ENCODE measurements around the gene RPS24. TPM values are rescaled to one million over a fixed set of nuclear protein-coding genes. Genes with fewer than 3 reads are reported as not detected.

RPS24 gene
- total RNA-seq, 2 donors from 2014 or later, result 1,428 to 1,609 TPM

DNA sequence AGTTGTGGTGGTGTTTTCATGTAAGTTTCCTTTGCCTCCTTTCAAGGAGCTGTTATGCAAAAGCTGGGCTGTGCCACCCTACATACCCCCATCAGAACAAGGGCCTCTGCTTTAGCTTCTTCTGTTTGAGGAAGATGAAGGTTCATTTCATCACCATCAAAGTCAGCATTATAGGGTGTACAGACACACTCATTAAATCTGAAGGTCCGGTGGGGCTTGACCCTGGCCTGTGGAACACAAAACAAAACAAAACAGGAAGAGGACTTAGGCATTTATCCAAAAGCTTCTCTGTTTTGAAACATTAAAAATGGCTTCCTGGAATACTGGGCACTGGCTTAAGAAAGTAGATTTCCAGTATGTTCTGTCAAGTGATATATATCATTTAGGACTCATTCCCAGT lies 20.1 kb upstream of the RPS24 start:
- Histone ChIP-seq H3K9me3 (no peaks in the 10 kb centered on the region), H3K27ac (no peak overlapping the region), H3K4me3 (no peak overlapping the region), H3K27me3 (no peaks in the 10 kb centered on the region), H3K36me3 (replicated peaks in 1 of 2; ENCODE audit: insufficient read depth in 1 of 2, low read depth in 2 of 2) (peaks cover 11 to 46% of the 10 kb centered on the region in 2 donors), H3K4me1 (no peaks in the 10 kb centered on the region)
- intact Hi-C loops (cut with DNase I), result no loop called here
- WGBS, 2 donors, result 79 to 81% methylated on average over 1 of the region's 1 CpG
- ATAC-seq (no peak), DNase-seq (no peak)
- TF ChIP-seq, protein P1, sequence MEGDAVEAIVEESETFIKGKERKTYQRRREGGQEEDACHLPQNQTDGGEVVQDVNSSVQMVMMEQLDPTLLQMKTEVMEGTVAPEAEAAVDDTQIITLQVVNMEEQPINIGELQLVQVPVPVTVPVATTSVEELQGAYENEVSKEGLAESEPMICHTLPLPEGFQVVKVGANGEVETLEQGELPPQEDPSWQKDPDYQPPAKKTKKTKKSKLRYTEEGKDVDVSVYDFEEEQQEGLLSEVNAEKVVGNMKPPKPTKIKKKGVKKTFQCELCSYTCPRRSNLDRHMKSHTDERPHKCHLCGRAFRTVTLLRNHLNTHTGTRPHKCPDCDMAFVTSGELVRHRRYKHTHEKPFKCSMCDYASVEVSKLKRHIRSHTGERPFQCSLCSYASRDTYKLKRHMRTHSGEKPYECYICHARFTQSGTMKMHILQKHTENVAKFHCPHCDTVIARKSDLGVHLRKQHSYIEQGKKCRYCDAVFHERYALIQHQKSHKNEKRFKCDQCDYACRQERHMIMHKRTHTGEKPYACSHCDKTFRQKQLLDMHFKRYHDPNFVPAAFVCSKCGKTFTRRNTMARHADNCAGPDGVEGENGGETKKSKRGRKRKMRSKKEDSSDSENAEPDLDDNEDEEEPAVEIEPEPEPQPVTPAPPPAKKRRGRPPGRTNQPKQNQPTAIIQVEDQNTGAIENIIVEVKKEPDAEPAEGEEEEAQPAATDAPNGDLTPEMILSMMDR (IDR thresholded peaks at IDR 0.05), result no peak
- no peak for TF ChIP-seq POLR2A (IDR thresholded peaks at IDR 0.05)

DNA sequence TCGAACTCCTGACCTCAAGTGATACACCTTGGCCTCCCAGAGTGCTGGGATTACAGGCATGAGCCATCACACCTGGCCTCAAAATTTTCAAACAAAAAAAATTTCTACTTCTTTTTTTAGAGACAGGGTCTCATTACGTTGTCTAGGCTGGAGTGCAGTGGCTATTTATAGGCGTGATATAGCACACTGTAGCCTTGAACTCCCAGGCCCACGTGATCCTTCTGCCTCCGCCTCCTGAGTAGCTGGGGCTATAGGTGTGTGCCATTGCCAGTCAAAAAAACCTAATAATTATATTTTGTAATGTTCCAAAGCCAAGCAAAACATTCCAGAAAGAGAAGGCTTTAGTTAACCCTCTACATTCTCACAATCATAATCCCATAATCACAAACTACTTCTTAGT lies 18.1 kb upstream of the RPS24 start:
- Histone ChIP-seq H3K9me3 (no peaks in the 10 kb centered on the region), H3K27me3 (no peaks in the 10 kb centered on the region), H3K27ac (no peak overlapping the region), H3K4me3 (no peak overlapping the region), H3K4me1 (no peaks in the 10 kb centered on the region), H3K36me3 (replicated peaks in 1 of 2; ENCODE audit: insufficient read depth in 1 of 2, low read depth in 2 of 2) (peaks cover 11 to 55% of the 10 kb centered on the region in 2 donors)
- DNase-seq (no peak), ATAC-seq (no peak)
- 75 to 80% methylated on average over 5 of the region's 5 CpGs for WGBS, 2 donors
- intact Hi-C loops (cut with DNase I), result no loop called here
- no peak for TF ChIP-seq POLR2A (IDR thresholded peaks at IDR 0.05)
- TF ChIP-seq, protein P1 (IDR thresholded peaks at IDR 0.05), result no peak

DNA sequence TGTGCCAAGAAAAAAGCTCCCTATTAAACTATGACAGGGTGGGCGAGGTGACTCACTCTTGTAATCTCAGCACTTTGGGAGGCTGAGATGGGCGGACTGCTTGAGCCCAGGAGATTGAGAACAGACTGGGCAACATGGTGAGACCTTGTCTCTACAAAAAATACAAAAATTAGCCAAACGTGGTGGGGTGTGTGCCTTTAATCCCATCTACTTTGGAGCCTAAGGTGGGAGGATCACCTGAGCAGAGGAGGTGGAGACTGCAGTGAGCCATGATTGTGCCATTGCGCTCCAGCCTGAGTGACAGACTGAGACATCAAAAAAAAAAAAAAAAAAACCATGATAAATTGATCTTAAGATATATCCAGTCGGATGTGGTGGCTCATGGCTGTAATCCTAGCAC lies 15.8 kb upstream of the RPS24 start:
- 70 to 78% methylated on average over 5 of the region's 5 CpGs for WGBS, 2 donors
- Histone ChIP-seq H3K9me3 (no peaks in the 10 kb centered on the region), H3K4me3 (no peak overlapping the region), H3K36me3 (replicated peaks in 1 of 2; ENCODE audit: insufficient read depth in 1 of 2, low read depth in 2 of 2) (peaks cover 14 to 56% of the 10 kb centered on the region in 2 donors), H3K27me3 (no peaks in the 10 kb centered on the region), H3K4me1 (no peaks in the 10 kb centered on the region), H3K27ac (no peak overlapping the region)
- TF ChIP-seq, protein P1 (IDR thresholded peaks at IDR 0.05), result no peak
- TF ChIP-seq POLR2A (IDR thresholded peaks at IDR 0.05), result no peak
- DNase-seq (no peak), ATAC-seq (no peak)
- intact Hi-C loops (cut with DNase I), result no loop called here

DNA sequence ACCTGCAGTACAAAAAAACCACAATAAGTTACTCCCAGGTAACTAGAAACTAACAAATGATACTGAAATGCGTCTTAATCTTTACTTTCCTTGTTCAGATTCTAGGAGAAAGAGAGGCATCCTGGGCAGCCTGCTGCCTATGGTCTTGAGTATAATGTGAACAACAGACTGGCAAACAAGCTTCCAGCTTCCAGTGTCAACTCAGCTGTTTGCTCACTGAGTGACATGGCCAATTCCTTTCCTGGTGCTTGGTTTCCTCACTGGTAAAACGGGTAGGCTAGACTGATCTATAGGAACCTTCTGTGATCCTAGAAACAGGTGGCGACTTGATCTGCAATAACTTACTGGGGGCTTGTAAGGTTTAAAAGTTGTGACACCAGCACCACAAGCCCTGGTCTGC lies 14.4 kb upstream of the RPS24 start:
- intact Hi-C loops (cut with DNase I), result no loop called here
- Histone ChIP-seq H3K27ac (no peak overlapping the region), H3K36me3 (replicated peaks in 1 of 2; ENCODE audit: insufficient read depth in 1 of 2, low read depth in 2 of 2) (peaks cover 6 to 54% of the 10 kb centered on the region in 2 donors), H3K27me3 (no peaks in the 10 kb centered on the region), H3K9me3 (no peaks in the 10 kb centered on the region), H3K4me3 (no peak overlapping the region), H3K4me1 (no peaks in the 10 kb centered on the region)
- 82 to 100% methylated on average over 2 to 3 of the region's 3 CpGs for WGBS, 2 donors
- no peak for DNase-seq
- TF ChIP-seq, protein P1 (IDR thresholded peaks at IDR 0.05), result no peak
- TF ChIP-seq POLR2A (IDR thresholded peaks at IDR 0.05), result no peak
- no peak for ATAC-seq

DNA sequence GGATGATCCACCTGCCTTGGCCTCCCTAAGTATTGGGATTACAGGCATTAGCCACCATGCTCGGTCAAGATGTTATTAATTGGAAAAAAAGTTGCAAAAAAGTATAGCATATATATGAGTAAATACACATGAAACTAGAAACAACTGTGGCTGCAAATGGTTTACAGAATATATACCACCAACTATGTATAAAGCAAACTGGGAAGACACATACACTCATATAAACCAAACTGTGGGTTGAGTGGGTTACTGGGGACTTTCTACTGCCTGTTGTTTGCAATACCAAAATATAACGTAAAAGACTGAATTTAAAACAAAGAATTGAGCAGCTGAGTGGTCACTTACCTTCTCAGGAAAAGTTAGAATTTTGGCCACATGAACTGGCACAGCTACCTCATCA lies 12.5 kb upstream of the RPS24 start:
- intact Hi-C loops (cut with DNase I), result no loop called here
- Histone ChIP-seq H3K27me3 (no peaks in the 10 kb centered on the region), H3K27ac (no peak overlapping the region), H3K9me3 (no peaks in the 10 kb centered on the region), H3K4me3 (no peak overlapping the region), H3K4me1 (no peaks in the 10 kb centered on the region), H3K36me3 (replicated peaks in 1 of 2; ENCODE audit: insufficient read depth in 1 of 2, low read depth in 2 of 2) (peaks cover 11 to 53% of the 10 kb centered on the region in 2 donors)
- ATAC-seq, result no peak
- TF ChIP-seq, protein P1 (IDR thresholded peaks at IDR 0.05), result no peak
- DNase-seq, result no peak
- WGBS, 2 donors, result 85 to 88% methylated on average over 2 of the region's 2 CpGs

Measured in body of pancreas (tissue), 4 donors.